HTR-8/SVneo (cell line): ENCODE results near the gene SEMG1.

Experiments
- DNase-seq: peaks from one replicate; pipeline ENCODE4 v3.0.0; 2011; ENCODE audit warnings: low spot score, mixed read lengths; ENCODE audit not compliant: insufficient read length
- FAIRE-seq: peaks from 2 replicates; lab custom pipeline; 2011; peaks lifted over from hg19 to GRCh38; lab: Jason Lieb, UNC

SEMG1 gene

GRCh38 chr20:45218124-45218523 is 11.3 kb downstream of the SEMG1 start:
- FAIRE-seq (peak; percentile 93), DNase-seq (no peak)

- FAIRE-seq (no peak), DNase-seq (no peak)
These were observed 11.8 kb downstream of the SEMG1 start for GRCh38 chr20:45218636-45219035.

GRCh38 chr20:45221076-45221475 is 14.2 kb downstream of the SEMG1 start, which contains the start of gene SEMG2:
SEMG2 (plus strand) TSS chr20:45221373; CDS start chr20:45221390, 17 bp downstream.
- peak; percentile 16 for FAIRE-seq
- no peak for DNase-seq

- no peak for DNase-seq
- peak; percentile 81 for FAIRE-seq
These were observed 16.3 kb downstream of the SEMG1 start for GRCh38 chr20:45223136-45223535.

- no peak for DNase-seq
- FAIRE-seq = no peak
These were observed 19.5 kb downstream of the SEMG1 start for GRCh38 chr20:45226287-45226686.

- peak; percentile 34 for DNase-seq
- FAIRE-seq = peak; percentile 69
These were observed 22.6 kb downstream of the SEMG1 start for GRCh38 chr20:45229264-45230056.

- no peak for DNase-seq
- peak; percentile 44 for FAIRE-seq
These were observed 23.8 kb downstream of the SEMG1 start for GRCh38 chr20:45230631-45231030.

- FAIRE-seq (peak; percentile 59), DNase-seq (no peak)
These were observed 29.2 kb downstream of the SEMG1 start for GRCh38 chr20:45235995-45236394.

GRCh38 chr20:45238139-45238538 is 31.3 kb downstream of the SEMG1 start:
- no peak for DNase-seq
- no peak for FAIRE-seq

- DNase-seq (no peak), FAIRE-seq (no peak)
These were observed 39.3 kb downstream of the SEMG1 start for GRCh38 chr20:45246109-45246508.

GRCh38 chr20:45247865-45248264 is 41.0 kb downstream of the SEMG1 start:
- no peak for FAIRE-seq
- no peak for DNase-seq

GRCh38 chr20:45248609-45249008 is 41.8 kb downstream of the SEMG1 start:
- FAIRE-seq = no peak
- DNase-seq = no peak

GRCh38 chr20:45251884-45252560 is 45.2 kb downstream of the SEMG1 start:
- FAIRE-seq (peak; percentile 66), DNase-seq (no peak)

GRCh38 chr20:45253261-45253660 is 46.4 kb downstream of the SEMG1 start:
- peak; percentile 58 for FAIRE-seq

GRCh38 chr20:45254383-45255262 is 47.8 kb downstream of the SEMG1 start, which contains the start of gene SLPI:
SLPI (minus strand) TSS chr20:45254564; CDS start chr20:45254543, 21 bp downstream.
- peak; percentile 86 for FAIRE-seq
- DNase-seq = peak; percentile 33

More at GRCh38 chr20:45253261-45253660, 46.4 kb downstream of the SEMG1 start:
- no peak for DNase-seq

GRCh38 chr20:45257161-45257560 is 50.3 kb downstream of the SEMG1 start:
- DNase-seq = no peak
- FAIRE-seq = no peak

GRCh38 chr20:45257711-45258110 is 50.9 kb downstream of the SEMG1 start:
- peak; percentile 42 for FAIRE-seq
- no peak for DNase-seq

GRCh38 chr20:45258259-45258658 is 51.4 kb downstream of the SEMG1 start:
- no peak for DNase-seq
- FAIRE-seq = peak; percentile 54

GRCh38 chr20:45258664-45259063 is 51.8 kb downstream of the SEMG1 start:
- FAIRE-seq (no peak), DNase-seq (no peak)
